Upper lobe of left lung (tissue), 4 donors: Measurements from ENCODE around the gene RBPJL.

Experiments
- POLR2AphosphoS5 ChIP-seq, 2 donors: sonication (generic); formaldehyde crosslinking; IDR thresholded peaks; one replicate each; pipeline ENCODE4 v1.5.1; 2017; ENCODE audit warnings: antibody characterized with exemption in 2 of 2
- TF ChIP-seq, protein P1 (sequence below), 6 experiments: fragments of 450-650 bp in 4 of 6; fragments of 200-600 bp in 2 of 6; sonication (generic) in 2 of 6; IDR thresholded peaks; one replicate each; pipeline ENCODE4 v1.5.1; 2016 to 2019; ENCODE audit warnings: antibody characterized with exemption in 6 of 6

GRCh38 chr20:45366631-45367030 lies 60.0 kb downstream of the RBPJL start:
- TF ChIP-seq, protein P1, sequence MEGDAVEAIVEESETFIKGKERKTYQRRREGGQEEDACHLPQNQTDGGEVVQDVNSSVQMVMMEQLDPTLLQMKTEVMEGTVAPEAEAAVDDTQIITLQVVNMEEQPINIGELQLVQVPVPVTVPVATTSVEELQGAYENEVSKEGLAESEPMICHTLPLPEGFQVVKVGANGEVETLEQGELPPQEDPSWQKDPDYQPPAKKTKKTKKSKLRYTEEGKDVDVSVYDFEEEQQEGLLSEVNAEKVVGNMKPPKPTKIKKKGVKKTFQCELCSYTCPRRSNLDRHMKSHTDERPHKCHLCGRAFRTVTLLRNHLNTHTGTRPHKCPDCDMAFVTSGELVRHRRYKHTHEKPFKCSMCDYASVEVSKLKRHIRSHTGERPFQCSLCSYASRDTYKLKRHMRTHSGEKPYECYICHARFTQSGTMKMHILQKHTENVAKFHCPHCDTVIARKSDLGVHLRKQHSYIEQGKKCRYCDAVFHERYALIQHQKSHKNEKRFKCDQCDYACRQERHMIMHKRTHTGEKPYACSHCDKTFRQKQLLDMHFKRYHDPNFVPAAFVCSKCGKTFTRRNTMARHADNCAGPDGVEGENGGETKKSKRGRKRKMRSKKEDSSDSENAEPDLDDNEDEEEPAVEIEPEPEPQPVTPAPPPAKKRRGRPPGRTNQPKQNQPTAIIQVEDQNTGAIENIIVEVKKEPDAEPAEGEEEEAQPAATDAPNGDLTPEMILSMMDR (IDR thresholded peaks at IDR 0.05) = no peak
- no peak for TF ChIP-seq POLR2AphosphoS5 (IDR thresholded peaks at IDR 0.05)
